HG02870 (cell line): ENCODE measurements around the gene XPNPEP2.

ENCODE experiments used
- ATAC-seq: cut with Tn5 transposase; IDR thresholded peaks from one replicate; pipeline ENCODE4 v1.9.1; 2021; ENCODE audit warnings: mild to moderate bottlenecking, moderate library complexity; ENCODE audit not compliant: unreplicated experiment

Gene XPNPEP2

DNA sequence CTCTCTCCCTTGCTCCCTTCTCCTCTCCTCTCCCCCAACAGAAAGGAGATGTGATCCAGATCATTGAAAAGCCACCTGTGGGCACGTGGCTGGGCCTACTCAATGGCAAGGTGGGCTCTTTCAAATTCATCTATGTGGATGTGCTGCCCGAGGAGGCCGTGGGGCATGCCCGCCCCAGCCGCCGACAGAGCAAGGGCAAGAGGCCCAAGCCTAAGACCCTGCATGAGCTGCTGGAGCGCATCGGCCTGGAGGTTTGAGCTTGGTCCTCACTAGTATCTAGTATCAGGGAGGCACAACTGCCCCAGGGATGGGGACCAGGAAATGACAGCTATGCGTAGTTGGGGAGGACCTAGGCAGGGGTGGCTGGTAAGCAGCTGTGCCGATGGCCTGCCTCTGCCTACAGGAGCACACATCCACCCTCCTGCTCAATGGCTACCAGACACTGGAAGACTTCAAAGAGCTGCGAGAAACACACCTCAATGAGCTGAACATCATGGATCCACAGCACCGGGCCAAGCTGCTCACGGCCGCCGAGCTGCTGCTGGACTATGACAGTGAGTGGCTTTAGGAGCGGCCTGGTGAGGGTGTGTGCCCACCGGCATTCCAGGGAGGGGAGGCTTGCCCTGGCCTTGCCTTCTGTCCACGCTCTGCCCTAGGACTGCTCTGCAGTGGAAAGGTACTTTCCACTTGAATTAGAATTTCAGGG is 54.0 kb downstream of the XPNPEP2 start:
- no peak for ATAC-seq

DNA sequence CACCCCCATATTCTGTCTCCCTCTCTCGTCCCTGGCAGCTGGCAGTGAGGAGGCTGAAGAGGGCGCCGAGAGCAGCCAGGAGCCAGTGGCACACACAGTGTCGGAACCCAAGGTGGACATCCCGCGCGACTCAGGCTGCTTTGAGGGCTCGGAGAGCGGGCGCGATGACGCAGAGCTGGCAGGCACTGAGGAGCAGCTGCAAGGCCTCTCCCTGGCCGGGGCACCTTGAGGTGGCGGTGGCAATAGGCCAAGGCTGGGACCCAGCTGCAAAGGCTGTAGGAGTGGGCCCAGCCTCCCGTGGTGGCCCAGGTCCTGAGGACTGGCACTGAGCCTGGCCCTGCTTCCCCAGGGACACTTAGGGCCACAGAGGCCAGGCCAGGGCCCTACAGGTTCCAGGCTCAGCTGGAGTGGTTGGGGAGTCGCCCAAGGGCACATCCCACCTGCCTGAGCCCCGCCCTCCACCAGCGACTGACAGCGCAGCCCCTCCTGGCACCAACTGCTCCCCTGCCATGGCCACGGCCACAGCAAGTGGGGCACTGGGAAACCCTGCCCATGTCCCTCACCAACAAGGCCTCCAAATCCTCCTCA is 54.9 kb downstream of the XPNPEP2 start:
- ATAC-seq, result no peak

DNA sequence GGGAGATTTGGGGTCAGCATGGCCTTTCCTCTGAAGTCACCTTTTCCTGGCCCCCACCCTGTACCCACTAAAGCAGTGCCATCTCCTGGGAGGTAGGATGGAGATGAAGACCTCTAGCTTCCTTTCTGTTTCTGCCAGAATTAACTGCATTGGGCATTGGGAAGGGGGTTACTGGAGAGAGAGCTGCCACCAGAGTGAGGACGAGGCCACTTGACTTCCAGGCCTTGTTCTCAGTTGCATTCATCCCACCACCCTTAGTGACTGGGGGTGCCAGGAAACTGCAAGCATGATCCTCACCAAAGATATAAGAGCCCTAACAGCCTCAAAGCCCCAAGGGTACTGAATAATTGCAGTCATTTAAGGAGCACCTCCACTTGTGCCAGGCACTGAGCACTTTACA is 56.8 kb downstream of the XPNPEP2 start:
- ATAC-seq, result no peak

DNA sequence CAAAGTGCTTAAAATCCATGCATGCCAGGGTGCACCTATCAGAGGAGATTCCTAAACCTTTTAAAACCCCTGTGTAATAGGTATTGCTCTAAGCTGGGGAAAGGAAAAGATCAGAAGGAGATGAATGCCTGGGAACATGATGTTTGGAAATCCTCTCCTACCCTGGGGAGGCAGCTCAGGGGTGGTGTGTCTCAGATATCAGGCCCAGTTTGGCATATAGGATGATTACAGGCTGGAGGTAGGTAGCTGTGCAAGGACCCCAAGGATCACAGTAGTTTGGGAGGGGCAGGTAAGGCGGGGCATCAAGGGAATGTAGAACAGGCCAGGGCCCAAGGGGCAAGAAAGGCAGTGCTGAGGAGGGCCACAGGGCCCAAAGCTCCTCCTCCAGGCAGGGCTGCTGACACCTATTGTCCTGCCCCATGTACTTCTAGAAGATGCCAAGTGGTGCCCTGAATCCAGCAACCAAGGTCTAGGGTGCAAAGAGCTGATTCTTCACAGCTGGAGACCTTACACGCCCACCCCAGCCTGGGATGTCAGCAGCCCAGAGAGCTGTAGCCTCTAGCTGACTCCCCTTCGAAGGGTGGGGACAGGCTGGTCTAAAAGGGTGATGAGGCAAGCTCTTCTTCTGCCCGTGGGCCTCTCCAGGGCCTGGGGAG is 58.6 kb downstream of the XPNPEP2 start:
- ATAC-seq, result no peak

DNA sequence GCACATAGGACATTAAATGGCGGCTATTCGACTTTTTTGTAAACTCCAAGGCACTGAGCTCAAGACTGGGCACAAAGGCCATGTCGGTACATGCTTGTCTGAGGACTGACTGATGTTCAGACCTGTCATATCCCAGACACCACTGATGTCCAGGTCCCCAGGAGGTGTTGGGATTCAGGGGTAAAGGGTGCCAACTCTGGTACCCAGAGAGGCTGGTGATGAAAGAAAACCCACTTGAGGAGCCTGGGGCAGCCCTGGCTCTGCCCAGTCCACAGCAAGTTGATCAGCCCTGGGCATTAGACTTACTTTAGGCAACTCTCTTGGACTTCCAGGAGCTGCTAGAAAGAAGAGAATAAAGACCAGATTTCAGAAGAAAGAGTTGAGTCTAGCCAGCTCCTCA is 59.7 kb downstream of the XPNPEP2 start:
- no peak for ATAC-seq

DNA sequence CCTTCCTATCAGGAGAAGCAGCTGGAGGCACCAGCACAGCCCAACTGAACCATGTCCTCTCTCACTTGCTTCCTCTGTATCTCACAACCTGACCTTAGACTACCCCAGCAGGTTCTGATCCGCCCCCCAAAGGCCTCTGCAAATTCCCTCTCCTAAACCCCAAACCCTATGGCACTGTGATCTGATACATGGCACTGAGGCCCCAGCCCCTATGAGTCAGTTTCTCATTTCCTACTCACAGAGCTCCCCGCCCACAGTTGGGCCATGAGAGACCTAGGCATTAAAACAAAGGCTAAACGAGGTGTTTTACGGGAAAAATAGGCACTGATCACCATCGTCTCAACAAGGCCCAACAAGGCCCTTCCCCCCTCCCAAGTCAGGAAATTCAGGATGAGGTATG is 60.1 kb downstream of the XPNPEP2 start:
- no peak for ATAC-seq

DNA sequence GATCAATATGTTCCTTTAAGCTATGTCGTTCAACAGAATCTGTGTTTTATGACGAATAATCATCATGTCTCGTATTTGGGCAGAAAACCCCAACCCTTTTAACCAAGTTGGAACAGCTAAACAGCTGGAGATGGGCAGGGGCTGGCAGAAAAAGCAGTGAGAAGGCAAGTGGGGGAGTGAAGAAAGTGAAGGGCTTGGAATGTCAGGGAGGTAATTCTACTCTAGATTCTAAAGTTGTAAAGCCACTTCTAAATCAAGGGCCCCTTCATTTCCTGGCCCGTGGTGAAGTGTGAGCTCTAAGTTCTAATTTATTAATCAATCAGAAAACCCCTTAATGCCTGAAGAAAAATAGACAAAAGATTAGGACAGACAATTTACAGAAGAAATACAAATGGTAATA is 61.4 kb downstream of the XPNPEP2 start:
- ATAC-seq, result no peak

DNA sequence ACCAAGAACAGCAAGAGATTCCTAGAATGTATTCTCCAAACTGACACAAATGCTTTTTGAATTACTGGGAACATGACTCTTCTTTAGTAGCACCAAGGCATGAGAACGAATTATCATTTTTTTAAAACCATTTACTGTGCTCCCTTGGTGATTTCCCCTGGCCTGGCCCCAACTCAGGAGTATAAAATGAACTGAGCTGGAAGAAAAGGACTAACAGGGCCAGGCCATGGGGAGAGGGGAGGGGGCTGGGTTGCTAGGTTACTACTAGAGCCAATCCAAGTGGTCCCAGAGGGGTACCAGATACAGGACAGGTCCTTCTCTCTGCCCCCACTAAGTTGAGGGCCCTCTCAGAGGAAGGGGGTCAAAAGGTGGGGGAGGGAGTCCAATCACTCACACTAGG is 64.1 kb downstream of the XPNPEP2 start:
- no peak for ATAC-seq

DNA sequence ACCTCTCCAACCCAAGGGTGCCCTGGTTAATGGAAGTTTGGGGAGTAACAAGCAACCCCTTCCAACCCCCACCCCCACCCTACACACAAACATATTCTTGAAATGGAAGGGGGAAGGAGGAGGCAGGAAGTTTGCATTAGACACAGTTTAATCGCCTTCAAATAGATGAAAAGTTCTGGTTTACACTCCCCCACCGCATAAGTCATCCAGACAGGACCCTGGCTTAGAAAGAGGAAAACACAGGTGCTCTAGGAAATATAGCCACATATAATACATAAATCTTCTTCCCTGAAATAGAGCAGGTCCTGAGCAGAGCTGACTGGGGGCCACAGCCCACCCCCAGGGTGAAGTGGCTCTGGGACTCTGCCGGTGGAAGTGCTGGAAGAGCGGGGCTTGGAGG is 66.0 kb downstream of the XPNPEP2 start:
- ATAC-seq, result no peak

DNA sequence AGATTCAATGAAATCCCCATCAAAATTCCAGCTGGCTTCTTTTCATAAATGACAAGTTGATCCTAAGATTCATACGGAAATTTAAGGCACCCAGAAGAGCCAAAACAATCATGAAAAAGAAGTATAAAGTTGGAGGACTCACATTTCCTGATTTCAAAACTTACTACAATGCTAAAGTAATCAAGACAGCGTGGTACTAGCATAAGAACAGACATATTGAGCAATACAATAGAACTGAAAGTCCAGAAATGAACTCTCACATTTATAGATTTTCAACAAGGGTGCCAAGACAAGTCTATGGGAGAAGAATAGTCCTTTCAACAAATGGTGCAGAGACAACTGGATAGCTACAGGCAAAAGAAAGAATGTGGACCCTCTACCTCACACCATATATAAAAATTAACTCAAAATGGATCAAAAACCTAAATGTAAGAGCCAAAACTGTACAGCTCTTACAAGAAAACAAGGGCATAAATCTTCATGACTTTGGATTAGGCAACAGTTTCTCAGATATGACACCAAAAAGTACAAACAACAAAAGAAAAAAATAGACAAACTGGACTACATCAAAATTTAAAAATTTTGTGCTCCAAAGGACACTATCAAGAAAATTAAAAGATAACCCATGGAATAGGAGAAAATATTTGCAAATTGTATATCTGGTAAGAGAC is 69.5 kb downstream of the XPNPEP2 start:
- ATAC-seq, result no peak

DNA sequence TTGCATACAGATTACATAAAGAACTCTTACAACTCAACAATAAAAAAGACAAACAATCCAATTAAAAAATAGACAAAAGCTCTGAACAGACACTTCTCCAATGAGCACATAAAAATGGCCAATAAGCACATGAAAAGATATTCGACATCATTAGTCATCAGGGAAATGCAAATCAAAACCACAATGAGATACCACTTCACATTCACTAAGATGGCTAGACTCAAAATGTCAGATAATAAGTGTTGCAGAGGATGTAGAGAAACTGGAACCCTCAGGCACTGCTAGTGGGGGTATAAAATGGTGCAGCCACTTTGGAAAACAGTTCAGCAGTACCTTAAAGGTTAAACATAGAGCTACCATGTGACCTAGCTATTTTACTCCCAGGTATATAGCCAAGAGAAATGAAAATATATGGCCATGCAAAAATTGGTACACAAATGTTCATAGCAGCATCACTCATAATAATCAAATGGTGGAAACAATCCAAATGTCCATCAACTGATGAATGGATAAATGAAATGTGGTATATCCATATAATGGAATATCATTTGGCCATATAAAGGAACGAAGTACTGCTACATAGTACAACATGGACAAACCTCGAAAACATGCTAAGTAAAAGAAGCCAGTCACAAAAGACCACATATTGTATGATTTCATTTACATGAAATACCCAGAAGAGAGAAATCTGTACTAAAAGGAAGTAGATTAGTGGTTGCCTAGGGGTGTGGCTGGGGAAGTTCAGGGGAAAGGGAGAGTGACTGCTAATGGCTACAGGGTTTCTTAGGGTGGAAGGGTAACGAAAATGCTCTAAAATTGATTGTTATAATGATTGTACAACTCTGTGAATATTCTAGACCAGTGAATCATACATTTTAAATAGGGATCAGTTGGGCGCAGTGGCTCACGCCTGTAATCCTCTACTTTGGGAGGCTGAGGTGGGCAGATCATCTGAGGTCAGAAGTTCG is 70.3 kb downstream of the XPNPEP2 start:
- no peak for ATAC-seq

DNA sequence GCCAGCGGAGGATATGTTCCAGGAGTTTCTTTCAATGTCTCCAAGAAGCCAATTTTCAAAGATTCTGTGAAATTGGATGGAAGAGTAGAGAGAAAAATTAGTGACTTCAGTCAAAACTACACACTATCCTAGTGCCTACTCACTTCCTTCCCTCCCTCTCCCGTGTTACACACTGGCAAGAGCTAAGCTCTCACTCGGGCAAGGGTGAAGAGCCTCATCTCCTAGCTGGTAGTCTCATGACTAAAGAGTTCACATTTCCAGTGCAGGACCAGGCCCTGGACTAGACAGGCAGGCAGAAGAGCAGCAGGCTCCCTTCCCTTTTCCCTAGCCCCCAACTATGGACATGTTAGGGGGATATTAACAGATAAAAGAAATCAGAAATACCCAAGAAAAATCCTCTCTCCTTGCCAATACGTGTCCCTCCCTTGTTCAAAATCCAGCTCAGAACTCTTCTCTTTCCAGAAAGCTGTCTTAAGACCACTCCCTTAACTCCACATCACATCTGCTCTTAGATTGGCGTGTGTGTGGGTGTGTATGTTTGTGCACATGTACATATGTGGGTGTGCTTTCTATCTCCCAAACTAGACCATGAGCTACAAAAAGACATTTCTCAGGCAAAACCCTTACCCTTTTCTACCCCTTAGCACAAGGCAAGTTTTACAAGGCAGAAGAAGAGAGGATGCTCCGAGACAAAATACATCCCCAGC is 75.0 kb downstream of the XPNPEP2 start:
- no peak for ATAC-seq

DNA sequence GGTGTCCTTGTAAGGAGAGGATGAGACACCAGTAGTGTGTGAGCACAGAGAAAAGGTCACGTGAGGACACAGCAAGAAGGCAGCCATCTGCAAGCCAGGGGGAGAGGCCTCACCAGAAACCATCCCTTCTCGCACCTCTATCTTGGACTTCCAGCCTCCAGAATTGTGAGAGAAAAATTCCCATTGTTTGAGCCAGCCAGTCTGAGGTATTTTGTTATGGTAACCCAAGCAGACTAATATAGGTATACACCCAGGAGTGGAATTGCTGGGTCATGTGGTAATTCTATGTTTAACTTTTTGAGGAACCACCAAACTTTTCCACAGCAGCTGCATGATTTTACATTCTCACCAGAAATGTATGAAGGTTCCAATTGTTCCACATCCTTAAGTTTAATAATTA is 79.3 kb downstream of the XPNPEP2 start:
- no peak for ATAC-seq
